RPMI7951 (cell line): Measurements from ENCODE around the gene RRBP1. TPM values are rescaled to one million over a fixed set of nuclear protein-coding genes. Genes with fewer than 3 reads are reported as not detected.

Experiments
- DNase-seq: peaks from one replicate; pipeline ENCODE4 v3.0.0-alpha.2; 2012; ENCODE audit warnings: low read depth
- total RNA-seq: library from RNA; depleted of rRNA; stranded (reverse); fragments of >200 nt; shearing (Covaris generic); gene quantifications from 2 replicates; pipeline ENCODE4 v1.2.3, GENCODE V29; 2014

Gene RRBP1
- total RNA-seq, 1 experiment from 2014 or later = 86.9 TPM

GRCh38 chr20:17647391-17648314 lies 34.4 kb downstream of the RRBP1 start:
- no peak for DNase-seq

GRCh38 chr20:17646961-17647301 lies 35.1 kb downstream of the RRBP1 start:
- no peak for DNase-seq

GRCh38 chr20:17646209-17646960 lies 35.7 kb downstream of the RRBP1 start:
- DNase-seq = no peak

- no peak for DNase-seq
Observed at GRCh38 chr20:17645546-17646208, 36.4 kb downstream of the RRBP1 start.

- no peak for DNase-seq
Observed at GRCh38 chr20:17645010-17645409, 37.0 kb downstream of the RRBP1 start.

- no peak for DNase-seq
Observed at GRCh38 chr20:17644451-17644850, 37.6 kb downstream of the RRBP1 start.

GRCh38 chr20:17643531-17644188 lies 38.4 kb downstream of the RRBP1 start:
- no peak for DNase-seq

- no peak for DNase-seq
Observed at GRCh38 chr20:17642404-17643269, 39.4 kb downstream of the RRBP1 start.

- no peak for DNase-seq
Observed at GRCh38 chr20:17641993-17642392, 40.0 kb downstream of the RRBP1 start.

GRCh38 chr20:17641520-17641964 lies 40.5 kb downstream of the RRBP1 start:
- DNase-seq = no peak

GRCh38 chr20:17640875-17641378 lies 41.1 kb downstream of the RRBP1 start:
- DNase-seq = no peak

- DNase-seq = no peak
Observed at GRCh38 chr20:17640146-17640874, 41.7 kb downstream of the RRBP1 start.

GRCh38 chr20:17638835-17639407 lies 43.1 kb downstream of the RRBP1 start:
- DNase-seq = no peak

GRCh38 chr20:17637985-17638640 lies 43.9 kb downstream of the RRBP1 start:
- DNase-seq = no peak

- DNase-seq = no peak
Observed at GRCh38 chr20:17637413-17637780, 44.6 kb downstream of the RRBP1 start.

GRCh38 chr20:17636523-17637412 lies 45.3 kb downstream of the RRBP1 start:
- no peak for DNase-seq

- no peak for DNase-seq
Observed at GRCh38 chr20:17635332-17636244, 46.5 kb downstream of the RRBP1 start.
